ENCODE results near the gene CPEB2.

CPEB2 gene

DNA sequence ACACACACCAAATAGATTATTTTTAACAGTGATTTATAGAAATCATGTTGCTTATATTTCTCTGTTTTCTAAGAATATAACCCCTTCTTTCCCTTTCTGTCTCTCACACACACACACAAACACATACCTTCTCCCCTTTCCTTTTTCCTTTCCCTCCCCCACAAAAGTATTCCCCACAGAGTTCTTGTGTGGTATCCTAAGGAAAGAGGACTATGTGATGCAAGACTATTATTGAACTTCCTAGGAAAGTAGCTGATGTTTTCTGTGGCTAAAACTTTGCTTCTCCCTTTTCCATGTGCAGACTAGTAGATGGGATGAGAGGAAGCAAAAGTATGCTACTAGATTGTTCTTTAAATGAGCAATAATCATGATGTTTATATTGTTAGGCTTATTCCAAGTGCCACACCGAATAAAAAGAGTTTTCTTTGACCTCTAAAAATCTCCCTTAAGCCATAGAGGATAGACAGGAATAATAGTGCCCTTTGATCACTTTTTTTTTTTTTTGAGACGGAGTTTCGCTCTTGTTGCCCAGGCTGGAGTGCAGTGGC lies 38.7 kb downstream of the CPEB2 start:
- no peak for TF ChIP-seq FOXP2 (optimal IDR thresholded peaks at IDR 0.05; ENCODE audit: borderline replicate concordance, extremely low read depth, extremely low read length, insufficient read depth)
- no peak for TF ChIP-seq REST (IDR thresholded peaks at IDR 0.05; ENCODE audit: insufficient read depth in 1 of 2, low read depth in 2 of 2, low read length in 2 of 2)
- no peak for TF ChIP-seq TAF1 (IDR thresholded peaks at IDR 0.05; ENCODE audit: borderline replicate concordance, insufficient read depth, low read length)
- no peak for TF ChIP-seq SIN3A (IDR thresholded peaks at IDR 0.05; ENCODE audit: borderline replicate concordance, insufficient read depth, low read length)
- no peak for TF ChIP-seq POLR2AphosphoS5 (IDR thresholded peaks at IDR 0.05; ENCODE audit: low read depth, low read length)

DNA sequence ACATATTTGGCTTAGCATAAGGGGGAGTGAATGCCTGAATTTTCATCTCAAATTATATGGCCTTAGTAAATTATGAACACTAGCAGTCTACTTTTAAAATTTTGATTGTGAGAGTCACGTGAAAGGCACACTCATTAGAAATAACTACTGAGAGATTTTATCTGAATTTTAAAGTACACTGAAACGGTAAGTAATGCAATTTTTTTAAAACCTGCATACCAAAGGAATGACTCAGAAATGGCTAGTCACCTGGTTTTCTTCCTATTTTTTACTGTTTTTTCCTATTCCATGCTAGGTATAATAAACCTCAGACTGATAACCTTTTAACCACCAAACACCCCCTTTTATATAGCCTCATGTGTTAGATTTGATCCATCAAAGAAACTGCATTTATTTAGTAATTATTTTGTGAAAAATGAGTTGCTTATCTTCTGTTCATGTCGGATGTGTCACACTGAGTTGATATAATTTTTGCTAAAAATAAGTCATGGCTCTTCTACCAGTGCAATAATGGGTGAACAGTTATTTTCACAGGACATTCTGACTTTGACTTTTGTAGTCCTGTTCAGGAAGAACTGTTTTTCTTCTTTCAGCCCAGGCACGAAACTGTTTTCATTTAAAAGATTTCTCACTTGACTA lies 40.4 kb downstream of the CPEB2 start:
- no peak for TF ChIP-seq REST (IDR thresholded peaks at IDR 0.05; ENCODE audit: insufficient read depth in 1 of 2, low read depth in 2 of 2, low read length in 2 of 2)
- TF ChIP-seq TAF1 (IDR thresholded peaks at IDR 0.05; ENCODE audit: borderline replicate concordance, insufficient read depth, low read length), result no peak
- no peak for TF ChIP-seq SIN3A (IDR thresholded peaks at IDR 0.05; ENCODE audit: borderline replicate concordance, insufficient read depth, low read length)
- TF ChIP-seq FOXP2 (optimal IDR thresholded peaks at IDR 0.05; ENCODE audit: borderline replicate concordance, extremely low read depth, extremely low read length, insufficient read depth), result no peak
- no peak for TF ChIP-seq POLR2AphosphoS5 (IDR thresholded peaks at IDR 0.05; ENCODE audit: low read depth, low read length)

- TF ChIP-seq TAF1 (IDR thresholded peaks at IDR 0.05; ENCODE audit: borderline replicate concordance, insufficient read depth, low read length), result no peak
- no peak for TF ChIP-seq REST (IDR thresholded peaks at IDR 0.05; ENCODE audit: insufficient read depth in 1 of 2, low read depth in 2 of 2, low read length in 2 of 2)
- TF ChIP-seq POLR2AphosphoS5 (IDR thresholded peaks at IDR 0.05; ENCODE audit: low read depth, low read length), result no peak
- TF ChIP-seq SIN3A (IDR thresholded peaks at IDR 0.05; ENCODE audit: borderline replicate concordance, insufficient read depth, low read length), result no peak
Observed at GRCh38 chr4:15043226-15043625, 40.9 kb downstream of the CPEB2 start.

- TF ChIP-seq POLR2AphosphoS5 (IDR thresholded peaks at IDR 0.05; ENCODE audit: low read depth, low read length) (no peak), FOXP2 (optimal IDR thresholded peaks at IDR 0.05; ENCODE audit: borderline replicate concordance, extremely low read depth, extremely low read length, insufficient read depth) (no peak), TAF1 (IDR thresholded peaks at IDR 0.05; ENCODE audit: borderline replicate concordance, insufficient read depth, low read length) (no peak), SIN3A (IDR thresholded peaks at IDR 0.05; ENCODE audit: borderline replicate concordance, insufficient read depth, low read length) (no peak), REST (IDR thresholded peaks at IDR 0.05; ENCODE audit: insufficient read depth in 1 of 2, low read depth in 2 of 2, low read length in 2 of 2) (no peak)
Observed at GRCh38 chr4:15043922-15044321, 41.6 kb downstream of the CPEB2 start.

Measured in PFSK-1 (cell line).